ENCODE results near the gene SLC47A2. TPM values are rescaled to one million over a fixed set of nuclear protein-coding genes. Genes with fewer than 3 reads are reported as not detected.
"Not testable (repeated sequence)": the region's sequence is repeated elsewhere in the genome, so short reads cannot be mapped to it uniquely, and the experiment has no call there.

Gene SLC47A2
- total RNA-seq, 1 experiment from 2014 or later: not detected

DNA sequence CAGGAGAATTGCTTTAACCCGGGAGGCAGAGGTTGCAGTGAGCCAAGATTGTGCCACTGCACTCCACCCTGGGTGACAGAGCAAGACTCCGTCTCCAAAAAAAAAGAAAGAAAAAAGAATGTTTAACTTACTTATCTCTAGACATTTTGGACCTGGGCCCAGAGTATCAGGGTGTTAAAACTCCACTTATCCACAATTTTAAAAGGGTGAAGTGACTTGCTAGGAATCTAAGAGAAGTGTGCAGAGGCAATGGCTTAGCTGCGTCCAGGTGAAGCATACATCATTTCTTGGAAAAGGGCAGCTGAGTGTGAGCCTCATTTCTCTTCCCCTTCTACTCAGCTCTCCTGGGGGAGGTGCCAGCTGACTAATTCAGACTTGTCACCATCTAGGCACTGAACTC lies 42.8 kb downstream of the SLC47A2 start:
- no peak for DNase-seq (ENCODE audit: extremely low read depth, low read depth)

DNA sequence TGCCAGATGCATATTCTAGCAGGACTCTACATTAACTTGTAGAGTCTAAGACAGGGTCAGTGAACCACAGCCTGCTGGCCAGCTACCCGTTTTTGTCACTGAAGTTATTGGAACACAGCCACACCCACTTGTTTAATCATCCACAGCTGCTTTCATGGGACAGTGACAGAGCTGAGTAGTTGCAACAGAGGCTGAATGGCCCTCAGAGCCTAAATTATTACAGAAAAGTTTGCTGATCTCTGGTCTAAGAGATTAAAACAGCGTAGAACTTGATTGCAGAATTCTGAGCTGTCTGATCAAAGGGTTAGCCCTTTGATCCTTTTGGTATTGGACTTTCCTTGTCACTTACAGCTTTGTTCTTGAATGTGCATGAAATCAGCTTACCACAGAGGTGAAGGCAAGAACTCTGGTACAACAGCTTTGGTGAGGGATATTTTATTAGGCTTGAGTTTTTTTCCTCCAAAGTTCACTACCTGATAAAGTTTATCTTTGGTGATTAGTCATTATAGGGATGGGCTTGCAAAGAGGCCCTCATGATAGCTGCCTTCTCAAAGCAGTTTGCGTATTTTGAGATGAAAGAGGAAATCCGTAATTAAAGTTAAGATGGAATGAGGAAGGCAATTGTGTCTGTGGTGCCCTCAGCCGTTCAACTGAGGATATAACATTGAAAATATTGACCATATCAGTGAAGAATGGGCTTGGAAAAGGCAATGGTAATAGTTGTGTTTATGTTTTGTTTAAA lies 44.2 kb downstream of the SLC47A2 start:
- no peak for DNase-seq (ENCODE audit: extremely low read depth, low read depth)

DNA sequence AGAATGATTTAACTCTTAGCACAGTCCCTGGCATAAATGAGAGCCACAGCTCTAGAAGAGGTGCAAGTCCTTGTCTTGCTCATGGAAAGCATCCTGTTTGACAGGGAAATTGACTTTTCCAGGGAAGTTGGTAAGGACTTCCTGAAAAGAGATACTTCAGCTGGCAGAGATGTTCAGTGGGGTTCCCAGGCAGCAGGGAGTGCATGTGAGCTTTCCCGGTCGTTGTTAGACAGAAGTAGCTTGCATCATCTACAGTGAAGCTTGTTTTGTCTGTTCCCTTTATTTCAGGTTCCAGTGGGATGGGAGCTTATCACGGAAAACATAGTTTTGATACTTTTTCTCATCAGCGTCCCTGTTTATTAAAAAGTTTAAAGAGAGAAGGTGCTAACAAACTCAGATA lies 45.0 kb downstream of the SLC47A2 start:
- DNase-seq (ENCODE audit: extremely low read depth, low read depth): no peak

DNA sequence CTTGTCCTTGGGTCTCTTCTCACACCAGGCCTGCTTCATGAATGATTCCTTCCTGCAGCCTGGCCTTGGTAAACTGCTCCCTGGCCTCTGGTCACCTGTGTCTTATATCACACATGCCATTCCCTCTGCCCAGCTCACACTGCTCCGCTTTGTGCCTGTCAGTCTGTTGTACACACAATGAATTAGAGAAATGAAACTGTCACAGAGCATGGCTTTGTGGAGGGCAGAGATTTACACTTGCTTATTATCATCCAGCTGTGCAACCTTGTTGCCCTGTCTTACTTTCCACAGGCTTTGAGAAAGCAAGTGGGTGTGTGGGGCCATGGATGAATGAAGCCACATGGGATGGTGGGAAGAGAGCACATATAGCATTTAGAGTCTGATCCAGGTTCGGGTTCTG lies 45.5 kb downstream of the SLC47A2 start:
- no peak for DNase-seq (ENCODE audit: extremely low read depth, low read depth)

DNA sequence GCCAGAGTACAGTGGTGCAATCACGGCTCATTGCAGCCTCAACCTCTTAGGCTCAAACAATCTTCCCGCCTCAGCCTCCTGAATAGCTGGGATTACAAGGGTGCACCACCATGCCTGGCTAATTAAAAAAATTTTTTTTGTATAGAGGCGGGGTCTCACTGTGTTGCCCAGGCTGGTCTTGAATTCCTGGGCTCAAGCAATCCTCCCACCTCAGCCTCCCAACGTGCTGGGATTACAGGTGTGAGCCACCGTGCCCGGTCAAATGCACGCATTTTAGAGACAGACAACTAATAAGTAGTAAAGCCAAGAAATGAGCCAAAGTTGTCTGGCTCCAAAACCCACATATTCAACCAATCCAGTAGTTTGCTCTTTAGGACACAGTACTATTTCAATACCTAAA lies 46.7 kb downstream of the SLC47A2 start:
- DNase-seq (ENCODE audit: extremely low read depth, low read depth): not testable (repeated sequence)

DNA sequence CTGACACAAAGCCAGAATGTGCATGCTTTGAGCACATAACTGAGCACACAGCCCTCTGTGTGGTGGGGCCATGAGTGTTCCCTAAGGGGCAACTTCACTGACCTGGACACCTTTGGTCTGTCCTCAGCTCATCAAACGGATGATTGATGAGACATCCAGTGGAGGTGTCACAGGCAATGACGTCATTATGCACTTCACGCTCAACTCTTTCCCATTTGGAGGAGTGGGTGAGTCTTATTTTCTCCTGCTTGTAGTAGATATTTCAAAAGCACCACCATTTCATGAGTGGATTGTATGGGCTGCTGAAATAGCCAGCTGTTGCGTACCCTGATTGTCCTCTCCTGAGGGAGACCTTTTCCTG lies 51.6 kb downstream of the SLC47A2 start:
- DNase-seq (ENCODE audit: extremely low read depth, low read depth): no peak

DNA sequence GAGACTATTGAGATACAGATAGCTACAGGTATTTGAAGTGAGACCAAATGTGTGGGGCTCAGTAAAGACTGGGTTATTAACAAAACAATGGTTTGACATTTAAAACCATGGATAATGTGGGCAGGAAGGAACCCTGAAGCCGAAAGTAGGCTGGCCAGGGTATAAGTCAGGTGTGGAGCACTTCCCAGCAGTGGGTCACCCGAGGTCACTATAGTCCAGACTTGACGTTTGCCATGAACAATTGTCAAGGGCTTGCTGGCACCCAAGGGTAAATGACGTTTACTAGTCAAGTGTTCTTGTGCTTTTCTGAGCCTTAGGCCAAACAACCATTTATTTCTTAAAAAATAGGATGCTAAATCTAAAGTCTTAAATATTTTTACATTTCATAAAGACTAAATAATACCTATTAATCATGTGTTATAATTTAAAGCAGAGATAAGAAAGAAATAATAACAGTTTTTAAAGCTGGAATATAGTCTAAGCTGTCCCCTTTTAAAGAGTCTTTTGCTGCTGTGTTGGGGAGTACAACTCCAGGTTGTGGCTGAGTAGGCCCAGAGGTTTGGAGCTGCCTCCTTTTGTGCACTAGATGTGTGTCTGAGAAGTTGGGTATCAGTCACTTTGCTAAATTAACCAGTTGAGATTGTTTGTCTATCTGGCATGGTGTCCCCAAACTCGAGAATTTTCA lies 52.1 kb downstream of the SLC47A2 start:
- no peak for DNase-seq (ENCODE audit: extremely low read depth, low read depth)

DNA sequence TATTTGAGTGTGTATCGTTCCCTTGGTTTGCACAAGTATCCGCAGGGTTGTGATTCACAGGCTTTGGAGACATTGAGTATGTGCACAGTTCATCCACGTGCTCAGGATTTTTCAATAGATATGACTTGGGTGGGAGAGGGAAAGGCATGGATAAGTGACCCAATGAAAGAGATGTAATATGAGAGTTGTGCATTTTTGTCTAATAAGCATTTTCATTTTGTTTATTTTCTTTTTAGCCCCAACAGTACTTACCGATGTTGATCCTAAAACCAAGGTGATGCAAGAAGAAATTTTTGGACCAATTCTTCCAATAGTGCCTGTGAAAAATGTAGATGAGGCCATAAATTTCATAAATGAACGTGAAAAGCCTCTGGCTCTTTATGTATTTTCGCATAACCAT lies 53.3 kb downstream of the SLC47A2 start:
- DNase-seq (ENCODE audit: extremely low read depth, low read depth): no peak

DNA sequence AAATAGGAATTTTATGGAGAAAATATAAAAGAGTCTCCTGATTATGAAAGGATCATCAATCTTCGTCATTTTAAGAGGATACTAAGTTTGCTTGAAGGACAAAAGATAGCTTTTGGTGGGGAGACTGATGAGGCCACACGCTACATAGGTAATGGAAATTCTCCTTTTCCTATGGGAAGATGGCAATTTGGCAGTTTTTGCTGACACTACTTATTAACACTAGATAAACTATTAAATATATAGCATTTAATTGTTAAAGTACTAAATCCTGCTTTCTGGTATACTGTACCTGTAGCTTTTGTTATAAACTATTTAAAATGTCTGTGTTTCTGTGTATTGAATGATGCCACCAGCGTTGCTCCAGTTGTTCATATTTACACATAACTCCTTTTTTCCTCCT lies 55.3 kb downstream of the SLC47A2 start:
- DNase-seq (ENCODE audit: extremely low read depth, low read depth): no peak

DNA sequence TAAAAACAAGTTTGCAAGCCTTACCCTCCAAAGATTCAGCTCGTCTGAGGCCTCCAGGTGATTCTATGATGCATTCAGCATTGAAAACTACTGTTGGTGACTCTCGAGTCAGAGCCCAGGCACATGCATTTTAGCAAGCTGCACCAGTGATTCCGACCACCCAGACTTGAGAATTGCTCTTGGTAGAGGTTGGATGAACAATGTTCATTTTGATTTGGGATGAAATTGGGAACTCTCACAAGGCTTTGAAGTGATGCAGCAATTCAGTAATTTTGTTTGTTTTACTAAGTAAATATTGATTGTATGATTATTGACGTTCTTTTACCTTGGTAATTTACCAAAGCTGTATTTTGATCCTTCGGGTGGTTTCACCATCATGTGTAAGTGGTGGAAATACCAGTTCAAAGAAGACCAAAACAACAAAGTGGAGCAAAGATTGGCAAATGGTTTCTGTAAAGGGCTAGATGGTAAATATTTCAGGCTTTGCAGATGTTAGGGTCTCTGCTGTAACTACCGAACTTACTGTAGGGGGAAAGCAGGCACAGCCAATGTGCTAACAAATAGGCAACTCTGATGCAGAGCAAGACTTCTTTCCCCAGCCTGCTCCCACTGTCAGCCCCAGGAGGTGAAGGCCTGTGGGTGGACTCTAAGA lies 56.0 kb downstream of the SLC47A2 start:
- DNase-seq (ENCODE audit: extremely low read depth, low read depth): no peak

DNA sequence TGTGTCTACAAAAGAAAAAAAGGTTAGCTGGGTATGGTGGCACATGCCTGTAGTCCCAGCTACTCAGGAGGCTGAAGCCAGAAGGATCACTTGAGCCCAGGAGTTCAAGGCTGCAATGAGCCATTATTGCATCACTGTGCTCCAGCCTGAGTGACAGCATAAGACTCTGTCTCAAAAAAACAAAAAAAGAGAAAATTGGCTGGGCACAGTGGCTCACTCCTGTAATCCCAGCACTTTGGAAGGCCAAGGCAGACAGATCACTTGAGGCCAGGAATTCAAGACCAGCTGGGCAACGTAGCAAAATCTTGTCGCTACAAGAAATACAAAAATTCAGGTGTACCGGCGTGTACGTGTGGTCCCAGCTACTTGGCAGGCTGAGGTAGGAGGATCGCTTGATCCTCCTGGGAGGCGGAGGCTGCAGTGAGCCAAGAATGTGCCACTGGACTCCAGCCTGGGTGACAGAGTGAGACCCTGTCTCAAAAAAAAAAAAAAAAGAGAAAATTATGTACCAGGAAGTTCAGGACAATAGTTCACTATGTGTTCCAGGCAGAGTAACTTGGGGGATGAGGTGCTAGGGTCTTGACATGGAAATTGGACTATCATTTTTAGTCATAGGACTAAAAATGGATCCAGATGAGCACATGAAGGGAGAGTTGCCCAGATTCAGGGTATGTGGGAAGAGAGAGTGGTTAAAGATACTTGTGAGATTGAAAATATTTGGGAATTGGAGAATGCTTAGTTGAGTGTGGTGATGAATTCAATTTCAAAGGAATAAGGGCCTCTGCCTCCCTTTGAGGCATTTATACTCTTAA lies 56.8 kb downstream of the SLC47A2 start:
- DNase-seq (ENCODE audit: extremely low read depth, low read depth): no peak

DNA sequence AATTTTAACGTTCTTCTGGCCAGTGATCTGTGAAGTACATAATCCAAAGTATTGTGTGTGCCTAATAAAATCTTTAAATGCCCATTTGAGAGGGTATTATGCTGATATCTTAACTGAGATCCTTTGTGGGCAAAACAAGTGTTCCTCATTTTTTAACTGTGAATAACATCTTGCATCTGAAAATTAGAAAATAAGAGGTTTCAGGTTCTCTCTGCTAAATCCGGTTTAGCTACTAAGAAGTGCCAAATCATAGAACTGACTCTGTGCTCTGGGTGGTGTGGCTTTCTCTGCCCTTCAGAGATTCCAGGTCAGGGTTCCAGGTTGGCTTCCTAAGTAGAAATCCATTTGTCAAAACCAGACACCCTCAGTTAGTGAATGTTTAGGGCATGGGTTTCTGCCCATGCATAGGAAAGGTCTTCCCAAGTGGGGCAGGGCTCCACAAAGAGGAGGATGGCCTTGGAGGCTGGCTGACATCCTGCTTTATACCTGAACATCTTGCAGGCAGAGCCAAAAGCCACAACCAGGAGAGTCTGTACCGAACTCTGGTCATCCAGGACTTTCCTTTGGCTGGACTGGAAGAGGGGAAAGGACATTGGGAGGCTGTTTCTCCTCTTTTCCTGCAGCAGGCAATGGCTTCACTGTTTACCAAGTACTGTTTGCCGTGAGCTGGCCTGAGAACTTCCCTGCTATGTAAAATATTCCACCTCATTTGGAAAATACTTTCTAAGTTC lies 59.4 kb downstream of the SLC47A2 start:
- DNase-seq (ENCODE audit: extremely low read depth, low read depth): no peak

DNA sequence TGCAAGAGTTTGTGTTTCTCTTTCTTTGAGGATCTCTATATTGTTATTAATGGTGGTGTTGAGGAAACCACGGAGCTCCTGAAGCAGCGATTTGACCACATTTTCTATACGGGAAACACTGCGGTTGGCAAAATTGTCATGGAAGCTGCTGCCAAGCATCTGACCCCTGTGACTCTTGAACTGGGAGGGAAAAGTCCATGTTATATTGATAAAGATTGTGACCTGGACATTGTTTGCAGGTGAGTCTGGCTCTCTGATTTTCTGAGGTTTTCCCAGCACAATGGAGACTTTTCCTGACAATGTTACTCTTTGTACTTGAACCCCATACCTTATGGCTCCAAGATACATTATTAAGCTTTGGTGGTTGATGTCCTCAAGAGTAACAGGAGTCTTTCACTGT lies 60.0 kb downstream of the SLC47A2 start:
- no peak for DNase-seq (ENCODE audit: extremely low read depth, low read depth)

DNA sequence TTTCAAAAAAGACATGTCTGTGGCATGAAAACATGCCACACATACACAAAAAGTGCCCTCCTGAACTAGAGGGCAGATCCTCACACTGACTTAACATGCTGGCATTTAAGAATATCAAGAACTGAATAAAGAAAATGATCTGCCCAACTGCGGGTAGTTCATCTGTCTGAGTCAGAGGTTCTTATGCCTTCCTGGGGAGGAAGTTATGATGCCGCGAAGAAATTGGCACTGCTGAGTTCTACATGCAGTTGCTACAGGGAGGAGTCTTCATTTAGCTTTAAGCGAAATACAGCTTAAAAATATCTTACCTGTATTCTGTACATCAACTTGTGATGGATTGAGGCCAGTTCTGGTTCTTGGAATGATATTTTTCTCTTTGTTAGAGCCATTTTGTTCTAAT lies 61.5 kb downstream of the SLC47A2 start:
- no peak for DNase-seq (ENCODE audit: extremely low read depth, low read depth)

DNA sequence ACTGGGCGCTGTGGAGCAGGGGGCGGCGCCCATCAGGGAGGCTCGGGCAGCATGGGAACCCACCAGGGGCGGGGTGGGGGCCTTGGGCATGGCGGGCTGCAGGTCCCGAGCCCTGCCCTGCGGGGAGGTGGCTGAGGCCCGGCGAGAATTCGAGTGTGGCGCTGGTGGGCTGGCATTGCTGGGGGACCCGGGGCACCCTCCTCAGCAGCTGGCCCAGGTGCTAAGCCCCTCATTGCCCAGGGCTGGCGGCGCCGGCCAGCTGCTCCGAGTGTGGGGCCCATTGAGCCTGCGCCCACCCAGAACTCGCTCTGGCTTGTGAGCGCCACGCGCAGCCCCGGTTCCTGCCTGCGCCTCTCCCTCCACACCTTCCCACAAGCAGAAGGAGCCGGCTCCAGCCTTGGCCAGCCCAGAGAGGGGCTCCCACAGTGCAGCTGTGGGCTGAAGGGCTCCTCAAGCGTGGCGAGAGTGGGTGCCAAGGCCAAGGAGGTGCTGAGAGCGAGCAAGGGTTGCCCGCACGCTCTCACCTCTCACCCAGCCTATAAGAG lies 62.0 kb downstream of the SLC47A2 start:
- no peak for DNase-seq (ENCODE audit: extremely low read depth, low read depth)

DNA sequence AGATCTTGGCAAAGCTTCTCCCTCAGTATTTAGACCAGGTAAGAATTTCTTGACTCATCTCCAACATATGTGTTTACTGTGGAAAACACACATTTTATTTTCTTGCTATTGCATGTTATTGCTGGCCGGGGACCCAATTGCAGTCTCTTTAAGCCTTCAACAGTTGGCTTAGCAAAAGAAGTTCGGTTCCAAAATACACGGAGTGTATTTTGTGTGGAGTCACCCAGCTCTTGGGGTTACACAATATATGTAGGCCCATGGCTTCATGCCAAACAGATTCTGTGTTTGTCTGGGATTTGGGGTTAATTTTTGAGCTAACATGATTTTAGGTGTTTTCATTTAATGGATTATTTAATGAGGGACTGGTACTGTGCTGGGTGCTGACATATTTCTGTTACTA lies 63.8 kb downstream of the SLC47A2 start:
- no peak for DNase-seq (ENCODE audit: extremely low read depth, low read depth)

DNA sequence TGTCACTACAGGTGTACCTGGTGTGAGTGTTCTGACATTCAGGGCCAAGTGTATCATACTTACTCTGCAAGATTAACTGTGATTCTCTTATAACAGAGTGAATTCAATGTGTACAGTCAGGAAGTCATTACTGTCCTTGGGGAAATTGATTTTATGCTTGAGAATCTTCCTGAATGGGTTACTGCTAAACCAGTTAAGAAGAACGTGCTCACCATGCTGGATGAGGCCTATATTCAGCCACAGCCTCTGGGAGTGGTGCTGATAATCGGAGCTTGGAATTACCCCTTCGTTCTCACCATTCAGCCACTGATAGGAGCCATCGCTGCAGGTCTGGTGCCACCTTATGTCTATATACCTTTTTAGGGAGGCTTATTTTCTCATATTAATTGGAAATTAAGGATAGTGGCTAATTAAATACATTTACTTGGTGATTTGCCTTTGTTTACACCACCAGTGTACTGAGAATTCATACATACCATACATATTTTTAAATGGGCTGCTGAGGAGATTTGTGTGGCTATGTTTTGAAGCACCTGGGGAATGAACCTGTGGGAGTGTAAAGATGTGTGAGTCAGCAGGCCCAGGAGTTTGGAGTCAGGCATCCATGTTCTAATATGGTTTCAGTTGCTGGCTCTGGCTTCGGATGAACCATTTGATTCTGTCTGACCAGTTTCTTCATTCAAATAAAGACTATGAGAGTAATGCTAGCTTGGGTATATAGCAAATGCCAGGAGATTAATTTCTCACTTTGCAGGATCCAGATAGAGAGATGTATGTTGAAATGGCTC lies 64.7 kb downstream of the SLC47A2 start:
- no peak for DNase-seq (ENCODE audit: extremely low read depth, low read depth)

DNA sequence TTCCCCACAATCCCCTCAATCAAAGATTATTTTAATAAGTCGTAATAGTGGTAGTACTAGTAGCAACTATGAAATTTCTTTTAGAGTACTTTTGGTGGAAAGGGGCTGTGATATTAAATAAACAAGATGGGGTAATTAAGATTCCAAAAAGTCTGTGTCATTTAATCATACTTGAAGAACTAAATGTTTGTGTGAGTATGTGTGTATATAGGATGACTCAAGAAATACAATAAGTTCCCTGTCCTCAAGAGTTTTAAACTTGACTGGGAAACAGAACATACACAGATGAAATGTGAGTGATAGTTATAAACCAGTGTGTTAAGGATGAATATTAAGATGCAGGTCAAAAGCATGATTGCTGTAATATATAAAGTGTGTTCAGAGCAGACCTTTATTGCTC lies 65.6 kb downstream of the SLC47A2 start:
- DNase-seq (ENCODE audit: extremely low read depth, low read depth): no peak

DNA sequence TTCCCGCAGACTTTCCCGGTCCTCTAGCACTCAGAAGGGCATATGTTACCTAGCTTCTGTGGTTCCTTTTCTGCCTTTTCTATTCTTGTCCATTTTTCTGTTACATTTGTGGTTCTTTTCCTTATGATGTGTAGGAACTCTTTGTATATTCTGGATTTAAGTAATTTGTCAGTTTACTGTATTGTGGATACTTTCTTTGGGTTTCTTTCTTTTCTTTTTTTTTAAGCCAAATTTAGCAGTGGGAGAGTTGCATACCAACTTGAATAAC lies 67.2 kb downstream of the SLC47A2 start:
- no peak for DNase-seq (ENCODE audit: extremely low read depth, low read depth)

All from NCI-H460 (cell line).